Measurements from ENCODE around the gene TIE1. TPM values are rescaled to one million over a fixed set of nuclear protein-coding genes. Genes with fewer than 3 reads are reported as not detected.

Gene TIE1
- total and polyA plus RNA-seq, 9 of the 15 experiments (the other 6 are each of a cell fraction or from before 2014, with no cell fraction given), result 0.07 to 0.49 (median 0.14) TPM; not detected in 4

DNA sequence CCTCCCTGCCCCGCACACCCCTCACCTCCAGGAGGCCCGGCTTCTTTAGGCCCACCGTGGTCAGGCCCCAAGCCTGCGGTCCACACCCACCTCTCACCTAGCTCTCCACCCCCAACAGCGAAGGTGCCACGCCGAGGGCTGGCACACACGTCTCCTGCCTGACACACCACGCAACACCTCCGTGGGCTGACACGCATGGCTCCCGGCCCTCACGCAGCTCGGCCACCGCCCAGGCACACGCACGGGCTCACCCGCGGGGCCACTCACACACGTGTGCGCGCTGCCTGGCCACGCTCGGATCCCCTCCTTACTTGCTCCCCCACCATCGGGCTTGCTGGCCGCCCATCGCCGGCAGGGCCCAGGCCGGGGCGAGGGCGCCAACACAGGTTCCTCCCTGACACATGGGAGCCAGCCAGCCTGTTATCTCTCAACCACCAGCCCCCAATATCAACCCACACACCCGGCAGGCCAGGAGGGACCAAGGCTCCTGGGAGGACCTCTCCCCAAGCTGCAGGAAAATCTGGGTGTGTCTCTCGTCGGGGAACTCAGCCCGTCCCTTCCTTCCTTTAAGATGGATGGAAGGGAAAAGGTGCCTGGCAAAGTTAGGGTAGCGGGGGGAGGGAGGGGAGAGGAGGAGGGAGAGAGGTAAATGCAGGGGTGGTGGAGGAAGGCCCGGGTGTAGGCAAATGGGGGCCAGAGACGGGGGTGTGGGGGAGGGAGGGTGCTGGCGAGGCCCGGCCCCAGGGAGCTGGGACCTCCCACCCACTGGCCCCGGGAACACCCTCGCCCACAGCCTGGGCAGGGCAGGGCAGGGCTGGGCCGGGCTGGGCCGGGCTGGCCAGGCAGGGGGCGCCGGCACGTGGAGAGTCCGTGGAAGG is 66.5 kb downstream of the TIE1 start (continued):
- no peak for TF ChIP-seq HDAC3 (IDR thresholded peaks at IDR 0.05; ENCODE audit: borderline replicate concordance, partially characterized antibody)
- TF ChIP-seq STAT5B (CRISPR knock-in tag; IDR thresholded peaks at IDR 0.05), result no peak
- TF ChIP-seq, protein P1, sequence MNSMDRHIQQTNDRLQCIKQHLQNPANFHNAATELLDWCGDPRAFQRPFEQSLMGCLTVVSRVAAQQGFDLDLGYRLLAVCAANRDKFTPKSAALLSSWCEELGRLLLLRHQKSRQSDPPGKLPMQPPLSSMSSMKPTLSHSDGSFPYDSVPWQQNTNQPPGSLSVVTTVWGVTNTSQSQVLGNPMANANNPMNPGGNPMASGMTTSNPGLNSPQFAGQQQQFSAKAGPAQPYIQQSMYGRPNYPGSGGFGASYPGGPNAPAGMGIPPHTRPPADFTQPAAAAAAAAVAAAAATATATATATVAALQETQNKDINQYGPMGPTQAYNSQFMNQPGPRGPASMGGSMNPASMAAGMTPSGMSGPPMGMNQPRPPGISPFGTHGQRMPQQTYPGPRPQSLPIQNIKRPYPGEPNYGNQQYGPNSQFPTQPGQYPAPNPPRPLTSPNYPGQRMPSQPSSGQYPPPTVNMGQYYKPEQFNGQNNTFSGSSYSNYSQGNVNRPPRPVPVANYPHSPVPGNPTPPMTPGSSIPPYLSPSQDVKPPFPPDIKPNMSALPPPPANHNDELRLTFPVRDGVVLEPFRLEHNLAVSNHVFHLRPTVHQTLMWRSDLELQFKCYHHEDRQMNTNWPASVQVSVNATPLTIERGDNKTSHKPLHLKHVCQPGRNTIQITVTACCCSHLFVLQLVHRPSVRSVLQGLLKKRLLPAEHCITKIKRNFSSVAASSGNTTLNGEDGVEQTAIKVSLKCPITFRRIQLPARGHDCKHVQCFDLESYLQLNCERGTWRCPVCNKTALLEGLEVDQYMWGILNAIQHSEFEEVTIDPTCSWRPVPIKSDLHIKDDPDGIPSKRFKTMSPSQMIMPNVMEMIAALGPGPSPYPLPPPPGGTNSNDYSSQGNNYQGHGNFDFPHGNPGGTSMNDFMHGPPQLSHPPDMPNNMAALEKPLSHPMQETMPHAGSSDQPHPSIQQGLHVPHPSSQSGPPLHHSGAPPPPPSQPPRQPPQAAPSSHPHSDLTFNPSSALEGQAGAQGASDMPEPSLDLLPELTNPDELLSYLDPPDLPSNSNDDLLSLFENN (IDR thresholded peaks at IDR 0.05; ENCODE audit: low read depth in 2 of 2, low read length in 2 of 2), result peak in 1 of 2 experiments; percentile 75; a peak in 2 of 4 replicates
- TF ChIP-seq, protein P2, sequence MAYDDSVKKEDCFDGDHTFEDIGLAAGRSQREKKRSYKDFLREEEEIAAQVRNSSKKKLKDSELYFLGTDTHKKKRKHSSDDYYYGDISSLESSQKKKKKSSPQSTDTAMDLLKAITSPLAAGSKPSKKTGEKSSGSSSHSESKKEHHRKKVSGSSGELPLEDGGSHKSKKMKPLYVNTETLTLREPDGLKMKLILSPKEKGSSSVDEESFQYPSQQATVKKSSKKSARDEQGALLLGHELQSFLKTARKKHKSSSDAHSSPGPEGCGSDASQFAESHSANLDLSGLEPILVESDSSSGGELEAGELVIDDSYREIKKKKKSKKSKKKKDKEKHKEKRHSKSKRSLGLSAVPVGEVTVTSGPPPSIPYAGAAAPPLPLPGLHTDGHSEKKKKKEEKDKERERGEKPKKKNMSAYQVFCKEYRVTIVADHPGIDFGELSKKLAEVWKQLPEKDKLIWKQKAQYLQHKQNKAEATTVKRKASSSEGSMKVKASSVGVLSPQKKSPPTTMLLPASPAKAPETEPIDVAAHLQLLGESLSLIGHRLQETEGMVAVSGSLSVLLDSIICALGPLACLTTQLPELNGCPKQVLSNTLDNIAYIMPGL (CRISPR knock-in tag; IDR thresholded peaks at IDR 0.05), result 0 out of 2 replicates have a peak, but pooled peaks have one; percentile 2
- peak; percentile 68 for TF ChIP-seq SMARCE1 (IDR thresholded peaks at IDR 0.05)
- TF ChIP-seq, protein P3, sequence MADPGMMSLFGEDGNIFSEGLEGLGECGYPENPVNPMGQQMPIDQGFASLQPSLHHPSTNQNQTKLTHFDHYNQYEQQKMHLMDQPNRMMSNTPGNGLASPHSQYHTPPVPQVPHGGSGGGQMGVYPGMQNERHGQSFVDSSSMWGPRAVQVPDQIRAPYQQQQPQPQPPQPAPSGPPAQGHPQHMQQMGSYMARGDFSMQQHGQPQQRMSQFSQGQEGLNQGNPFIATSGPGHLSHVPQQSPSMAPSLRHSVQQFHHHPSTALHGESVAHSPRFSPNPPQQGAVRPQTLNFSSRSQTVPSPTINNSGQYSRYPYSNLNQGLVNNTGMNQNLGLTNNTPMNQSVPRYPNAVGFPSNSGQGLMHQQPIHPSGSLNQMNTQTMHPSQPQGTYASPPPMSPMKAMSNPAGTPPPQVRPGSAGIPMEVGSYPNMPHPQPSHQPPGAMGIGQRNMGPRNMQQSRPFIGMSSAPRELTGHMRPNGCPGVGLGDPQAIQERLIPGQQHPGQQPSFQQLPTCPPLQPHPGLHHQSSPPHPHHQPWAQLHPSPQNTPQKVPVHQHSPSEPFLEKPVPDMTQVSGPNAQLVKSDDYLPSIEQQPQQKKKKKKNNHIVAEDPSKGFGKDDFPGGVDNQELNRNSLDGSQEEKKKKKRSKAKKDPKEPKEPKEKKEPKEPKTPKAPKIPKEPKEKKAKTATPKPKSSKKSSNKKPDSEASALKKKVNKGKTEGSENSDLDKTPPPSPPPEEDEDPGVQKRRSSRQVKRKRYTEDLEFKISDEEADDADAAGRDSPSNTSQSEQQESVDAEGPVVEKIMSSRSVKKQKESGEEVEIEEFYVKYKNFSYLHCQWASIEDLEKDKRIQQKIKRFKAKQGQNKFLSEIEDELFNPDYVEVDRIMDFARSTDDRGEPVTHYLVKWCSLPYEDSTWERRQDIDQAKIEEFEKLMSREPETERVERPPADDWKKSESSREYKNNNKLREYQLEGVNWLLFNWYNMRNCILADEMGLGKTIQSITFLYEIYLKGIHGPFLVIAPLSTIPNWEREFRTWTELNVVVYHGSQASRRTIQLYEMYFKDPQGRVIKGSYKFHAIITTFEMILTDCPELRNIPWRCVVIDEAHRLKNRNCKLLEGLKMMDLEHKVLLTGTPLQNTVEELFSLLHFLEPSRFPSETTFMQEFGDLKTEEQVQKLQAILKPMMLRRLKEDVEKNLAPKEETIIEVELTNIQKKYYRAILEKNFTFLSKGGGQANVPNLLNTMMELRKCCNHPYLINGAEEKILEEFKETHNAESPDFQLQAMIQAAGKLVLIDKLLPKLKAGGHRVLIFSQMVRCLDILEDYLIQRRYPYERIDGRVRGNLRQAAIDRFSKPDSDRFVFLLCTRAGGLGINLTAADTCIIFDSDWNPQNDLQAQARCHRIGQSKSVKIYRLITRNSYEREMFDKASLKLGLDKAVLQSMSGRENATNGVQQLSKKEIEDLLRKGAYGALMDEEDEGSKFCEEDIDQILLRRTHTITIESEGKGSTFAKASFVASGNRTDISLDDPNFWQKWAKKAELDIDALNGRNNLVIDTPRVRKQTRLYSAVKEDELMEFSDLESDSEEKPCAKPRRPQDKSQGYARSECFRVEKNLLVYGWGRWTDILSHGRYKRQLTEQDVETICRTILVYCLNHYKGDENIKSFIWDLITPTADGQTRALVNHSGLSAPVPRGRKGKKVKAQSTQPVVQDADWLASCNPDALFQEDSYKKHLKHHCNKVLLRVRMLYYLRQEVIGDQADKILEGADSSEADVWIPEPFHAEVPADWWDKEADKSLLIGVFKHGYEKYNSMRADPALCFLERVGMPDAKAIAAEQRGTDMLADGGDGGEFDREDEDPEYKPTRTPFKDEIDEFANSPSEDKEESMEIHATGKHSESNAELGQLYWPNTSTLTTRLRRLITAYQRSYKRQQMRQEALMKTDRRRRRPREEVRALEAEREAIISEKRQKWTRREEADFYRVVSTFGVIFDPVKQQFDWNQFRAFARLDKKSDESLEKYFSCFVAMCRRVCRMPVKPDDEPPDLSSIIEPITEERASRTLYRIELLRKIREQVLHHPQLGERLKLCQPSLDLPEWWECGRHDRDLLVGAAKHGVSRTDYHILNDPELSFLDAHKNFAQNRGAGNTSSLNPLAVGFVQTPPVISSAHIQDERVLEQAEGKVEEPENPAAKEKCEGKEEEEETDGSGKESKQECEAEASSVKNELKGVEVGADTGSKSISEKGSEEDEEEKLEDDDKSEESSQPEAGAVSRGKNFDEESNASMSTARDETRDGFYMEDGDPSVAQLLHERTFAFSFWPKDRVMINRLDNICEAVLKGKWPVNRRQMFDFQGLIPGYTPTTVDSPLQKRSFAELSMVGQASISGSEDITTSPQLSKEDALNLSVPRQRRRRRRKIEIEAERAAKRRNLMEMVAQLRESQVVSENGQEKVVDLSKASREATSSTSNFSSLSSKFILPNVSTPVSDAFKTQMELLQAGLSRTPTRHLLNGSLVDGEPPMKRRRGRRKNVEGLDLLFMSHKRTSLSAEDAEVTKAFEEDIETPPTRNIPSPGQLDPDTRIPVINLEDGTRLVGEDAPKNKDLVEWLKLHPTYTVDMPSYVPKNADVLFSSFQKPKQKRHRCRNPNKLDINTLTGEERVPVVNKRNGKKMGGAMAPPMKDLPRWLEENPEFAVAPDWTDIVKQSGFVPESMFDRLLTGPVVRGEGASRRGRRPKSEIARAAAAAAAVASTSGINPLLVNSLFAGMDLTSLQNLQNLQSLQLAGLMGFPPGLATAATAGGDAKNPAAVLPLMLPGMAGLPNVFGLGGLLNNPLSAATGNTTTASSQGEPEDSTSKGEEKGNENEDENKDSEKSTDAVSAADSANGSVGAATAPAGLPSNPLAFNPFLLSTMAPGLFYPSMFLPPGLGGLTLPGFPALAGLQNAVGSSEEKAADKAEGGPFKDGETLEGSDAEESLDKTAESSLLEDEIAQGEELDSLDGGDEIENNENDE (IDR thresholded peaks at IDR 0.05; ENCODE audit: low read depth, low read length), result no peak
- peak in 1 of 2 experiments; percentile 85; a peak in 2 of 4 replicates for TF ChIP-seq SIN3A (IDR thresholded peaks at IDR 0.05; ENCODE audit: borderline replicate concordance in 2 of 2, control insufficient read depth in 1 of 2, low read depth in 2 of 2, low read length in 2 of 2)
- TF ChIP-seq HNRNPL (IDR thresholded peaks at IDR 0.05; ENCODE audit: low read depth, low read length), result peak; percentile 81
